Testis (tissue), 3 donors: Measurements from ENCODE around the gene EDARADD. TPM values are rescaled to one million over a fixed set of nuclear protein-coding genes. Genes with fewer than 3 reads are reported as not detected.

Experiments used
- DNase-seq: peaks from one replicate; pipeline ENCODE4 v3.0.0-alpha.2; 2019
- H3K27ac ChIP-seq, 2 donors: fragments of 200-600 bp; sonication (generic); one replicate each; pipeline ENCODE4 v1.5.1; 2019
- H3K27me3 ChIP-seq: fragments of 200-600 bp; sonication (generic); one replicate; pipeline ENCODE4 v1.5.1; 2019
- H3K36me3 ChIP-seq: fragments of 200-600 bp; sonication (generic); one replicate; pipeline ENCODE4 v1.5.1; 2017; ENCODE audit warnings: low read depth; ENCODE audit errors: missing control alignments
- H3K4me1 ChIP-seq: fragments of 200-600 bp; sonication (generic); one replicate; pipeline ENCODE4 v1.5.1; 2019
- H3K4me3 ChIP-seq, 2 donors: fragments of 200-600 bp; sonication (generic); one replicate each; pipeline ENCODE4 v1.5.1; 2017 to 2019
- H3K9me3 ChIP-seq: fragments of 200-600 bp; sonication (generic); one replicate; pipeline ENCODE4 v1.5.1; 2017
- CTCF ChIP-seq, 3 experiments: fragments of 450-650 bp in 2 of 3; fragments of 200-600 bp in 1 of 3; sonication (generic) in 1 of 3; IDR thresholded peaks; one replicate each; pipeline ENCODE4 v1.5.1; 2016 to 2019; ENCODE audit warnings: antibody characterized with exemption in 3 of 3, mild to moderate bottlenecking in 2 of 3, moderate library complexity in 1 of 3
- POLR2A ChIP-seq: fragments of 450-650 bp; IDR thresholded peaks from one replicate; pipeline ENCODE4 v1.6.1; 2017; ENCODE audit warnings: antibody characterized with exemption, mild to moderate bottlenecking, moderate library complexity
- WGBS, 2 donors: methylation state at CpG; one replicate each; pipeline ENCODE4 v1.1.5; 2018; 5-methylcytosine and 5-hydroxymethylcytosine counted together
- intact Hi-C: fragments of 100-400 bp; cut with DNase I; formaldehyde crosslinking; loops from one replicate; pipeline ENCODE4 v1.15.1; 2023; ENCODE audit warnings: low total_unique reads
- polyA plus RNA-seq: library from polyadenylated mRNA; stranded (reverse); fragments of 350-450 nt; fragmentation: Illumina TruSeq; extraction: RNeasy Lipid Tissue Mini Kit (QIAGEN cat#74804); gene quantifications from one replicate; pipeline ENCODE4 v1.2.3, GENCODE V29; 2014; ENCODE audit warnings: low read depth, low replicate concordance; ENCODE audit not compliant: insufficient read depth
- total RNA-seq, 2 donors: library from RNA; depleted of rRNA; stranded (reverse); fragments of >200 nt; gene quantifications; one replicate each; pipeline ENCODE4 v1.2.3, GENCODE V29; 2016

The EDARADD gene
- total and polyA plus RNA-seq, 3 donors from 2014 or later, result 3.2 to 5.8 (median 3.9) TPM

- no peaks in the 10 kb centered on the region for H3K9me3 ChIP-seq
- WGBS, 2 donors, result 86 to 94% methylated on average over 11 of the region's 11 CpGs
- intact Hi-C loops, result no loop called here
- DNase-seq, result no peak
- TF ChIP-seq POLR2A (no peak), CTCF (IDR thresholded peaks at IDR 0.05) (no peak)
- no peaks in the 10 kb centered on the region for H3K36me3 ChIP-seq
- no peaks in the 10 kb centered on the region for H3K27me3 ChIP-seq
- no peak overlapping the region for H3K27ac ChIP-seq
- no peak overlapping the region for H3K4me3 ChIP-seq
- H3K4me1 ChIP-seq, result peaks cover 5% of the 10 kb centered on the region
Measured at GRCh38 chr1:236511735-236512418, 117.8 kb downstream of the EDARADD start.

GRCh38 chr1:236514703-236515442, 120.8 kb downstream of the EDARADD start:
- Histone ChIP-seq H3K36me3 (no peaks in the 10 kb centered on the region), H3K27ac (no peak overlapping the region), H3K4me1 (no peaks in the 10 kb centered on the region), H3K4me3 (no peak overlapping the region), H3K9me3 (no peaks in the 10 kb centered on the region), H3K27me3 (no peaks in the 10 kb centered on the region)
- DNase-seq, result no peak
- no peak for TF ChIP-seq POLR2A
- no peak for TF ChIP-seq CTCF (IDR thresholded peaks at IDR 0.05)
- intact Hi-C loops, result no loop called here
- WGBS, 2 donors, result 80 to 86% methylated on average over 4 of the region's 4 CpGs

- Histone ChIP-seq H3K27me3 (no peaks in the 10 kb centered on the region), H3K36me3 (no peaks in the 10 kb centered on the region), H3K9me3 (no peaks in the 10 kb centered on the region), H3K27ac (no peak overlapping the region), H3K4me1 (no peaks in the 10 kb centered on the region), H3K4me3 (no peak overlapping the region)
- TF ChIP-seq CTCF (IDR thresholded peaks at IDR 0.05) (no peak), POLR2A (no peak)
- intact Hi-C loops, result no loop called here
- peak; percentile 27 for DNase-seq
- 30 to 44% methylated on average over 4 of the region's 4 CpGs for WGBS, 2 donors
Measured at GRCh38 chr1:236515443-236515958, 121.4 kb downstream of the EDARADD start.

DNA sequence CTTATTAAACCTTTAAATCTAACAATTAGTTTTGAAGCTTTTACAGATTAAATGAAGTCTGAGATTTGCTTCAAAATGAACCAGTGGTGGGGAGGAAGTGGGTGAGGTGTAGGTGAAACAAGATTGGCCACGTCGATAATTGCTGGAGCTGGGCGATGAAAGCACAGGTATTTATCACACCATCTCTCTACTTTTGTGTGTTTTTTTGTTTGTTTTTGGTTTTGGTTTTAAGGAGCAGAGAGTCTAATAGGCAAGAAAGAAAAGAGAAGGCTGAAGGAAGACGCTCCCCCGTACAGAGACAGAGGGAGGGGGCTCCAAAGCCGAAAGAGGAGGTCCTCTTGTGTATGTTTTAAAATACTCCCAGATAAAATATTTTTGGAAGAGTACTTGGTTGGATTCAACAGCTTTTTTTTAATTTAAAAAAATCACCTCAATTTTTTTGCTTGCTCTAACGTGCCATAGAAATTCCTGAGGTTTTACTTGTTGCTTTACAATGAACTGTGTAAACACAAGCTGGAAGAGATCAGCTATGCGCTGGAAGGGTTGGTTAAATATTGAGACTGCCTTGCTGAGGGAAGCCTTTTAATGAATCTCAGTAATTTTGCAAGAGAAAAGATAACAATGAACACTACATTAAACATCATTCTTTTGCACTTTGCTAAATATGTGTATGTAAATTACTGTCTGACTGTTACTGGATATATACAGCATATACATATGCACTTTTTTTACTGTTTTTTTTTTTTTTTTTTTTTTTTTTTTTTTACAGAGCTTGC, 123.0 kb downstream of the EDARADD start:
- intact Hi-C loops, result no loop called here
- TF ChIP-seq CTCF (IDR thresholded peaks at IDR 0.05) (no peak), POLR2A (no peak)
- no peaks in the 10 kb centered on the region for H3K27me3 ChIP-seq
- no peak for DNase-seq
- 43% methylated on average over 8 of the region's 8 CpGs for WGBS, 2 donors
- H3K27ac ChIP-seq, result no peak overlapping the region
- H3K4me1 ChIP-seq, result no peaks in the 10 kb centered on the region
- H3K9me3 ChIP-seq, result no peaks in the 10 kb centered on the region
- no peaks in the 10 kb centered on the region for H3K36me3 ChIP-seq
- H3K4me3 ChIP-seq, result no peak overlapping the region
